ENCODE results near the gene KLHL24. TPM values are rescaled to one million over a fixed set of nuclear protein-coding genes. Genes with fewer than 3 reads are reported as not detected.

Gene KLHL24
- total RNA-seq, 4 donors from 2014 or later: 68.2 to 159 (median 128) TPM

GRCh38 chr3:183697123-183697609 lies 61.7 kb downstream of the KLHL24 start:
- no peak for TF ChIP-seq CTCF (IDR thresholded peaks at IDR 0.05; ENCODE audit: low read depth)

- no peak for TF ChIP-seq CTCF (IDR thresholded peaks at IDR 0.05; ENCODE audit: low read depth)
Observed at GRCh38 chr3:183697610-183698317, 62.3 kb downstream of the KLHL24 start, which contains the start of gene YEATS2. TSS of gene YEATS2 (plus strand) at chr3:183697797. CDS start at chr3:183715163, 17,366 bp downstream.

GRCh38 chr3:183698318-183698751 lies 62.9 kb downstream of the KLHL24 start:
- TF ChIP-seq CTCF (IDR thresholded peaks at IDR 0.05; ENCODE audit: low read depth): no peak

- no peak for TF ChIP-seq CTCF (IDR thresholded peaks at IDR 0.05; ENCODE audit: low read depth)
Observed at GRCh38 chr3:183698756-183699155, 63.3 kb downstream of the KLHL24 start.

- no peak for TF ChIP-seq CTCF (IDR thresholded peaks at IDR 0.05; ENCODE audit: low read depth)
Observed at GRCh38 chr3:183699238-183699947, 64.0 kb downstream of the KLHL24 start.

GRCh38 chr3:183701744-183702143 lies 66.3 kb downstream of the KLHL24 start:
- no peak for TF ChIP-seq CTCF (IDR thresholded peaks at IDR 0.05; ENCODE audit: low read depth)

- no peak for TF ChIP-seq CTCF (IDR thresholded peaks at IDR 0.05; ENCODE audit: low read depth)
Observed at GRCh38 chr3:183710231-183710630, 74.8 kb downstream of the KLHL24 start.
